Body of pancreas (tissue), 4 donors: Measurements from ENCODE around the gene FBN2.

Experiments used
- POLR2A ChIP-seq, 3 donors: fragments of 450-650 bp; IDR thresholded peaks; one replicate each; pipeline ENCODE4 v1.6.1; 2016; ENCODE audit warnings: antibody characterized with exemption in 3 of 3, mild to moderate bottlenecking in 2 of 3
- TF ChIP-seq, protein P1 (sequence below), 7 experiments: fragments of 450-650 bp in 4 of 7; fragments of 200-600 bp in 3 of 7; sonication (generic) in 3 of 7; IDR thresholded peaks; one replicate each; pipeline ENCODE4 v1.5.1; 2016 to 2019; ENCODE audit warnings: antibody characterized with exemption in 7 of 7

DNA sequence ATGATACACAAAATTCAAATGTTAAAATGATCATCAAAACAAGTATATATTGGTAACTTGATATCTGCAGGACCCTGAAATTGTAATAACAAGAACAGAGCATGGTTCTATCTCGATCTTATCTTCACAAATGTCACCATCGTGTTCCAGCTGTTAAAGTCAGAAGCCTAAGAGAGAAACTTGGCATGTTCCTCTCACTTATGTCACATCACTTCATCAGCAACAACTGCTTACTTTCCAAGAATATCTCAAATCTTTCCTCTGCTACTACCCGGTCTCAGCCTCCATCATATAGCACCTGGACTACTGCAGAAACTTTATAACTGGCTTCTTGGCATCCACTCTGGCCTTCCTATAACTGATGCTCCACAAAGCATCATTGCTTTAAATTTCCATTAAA lies 84.9 kb downstream of the FBN2 start:
- no peak for TF ChIP-seq POLR2A (IDR thresholded peaks at IDR 0.05)
- TF ChIP-seq, protein P1, sequence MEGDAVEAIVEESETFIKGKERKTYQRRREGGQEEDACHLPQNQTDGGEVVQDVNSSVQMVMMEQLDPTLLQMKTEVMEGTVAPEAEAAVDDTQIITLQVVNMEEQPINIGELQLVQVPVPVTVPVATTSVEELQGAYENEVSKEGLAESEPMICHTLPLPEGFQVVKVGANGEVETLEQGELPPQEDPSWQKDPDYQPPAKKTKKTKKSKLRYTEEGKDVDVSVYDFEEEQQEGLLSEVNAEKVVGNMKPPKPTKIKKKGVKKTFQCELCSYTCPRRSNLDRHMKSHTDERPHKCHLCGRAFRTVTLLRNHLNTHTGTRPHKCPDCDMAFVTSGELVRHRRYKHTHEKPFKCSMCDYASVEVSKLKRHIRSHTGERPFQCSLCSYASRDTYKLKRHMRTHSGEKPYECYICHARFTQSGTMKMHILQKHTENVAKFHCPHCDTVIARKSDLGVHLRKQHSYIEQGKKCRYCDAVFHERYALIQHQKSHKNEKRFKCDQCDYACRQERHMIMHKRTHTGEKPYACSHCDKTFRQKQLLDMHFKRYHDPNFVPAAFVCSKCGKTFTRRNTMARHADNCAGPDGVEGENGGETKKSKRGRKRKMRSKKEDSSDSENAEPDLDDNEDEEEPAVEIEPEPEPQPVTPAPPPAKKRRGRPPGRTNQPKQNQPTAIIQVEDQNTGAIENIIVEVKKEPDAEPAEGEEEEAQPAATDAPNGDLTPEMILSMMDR (IDR thresholded peaks at IDR 0.05), result no peak
